Muscle of leg (tissue), 11 donors: ENCODE results near the gene ZDHHC20. TPM values are rescaled to one million over a fixed set of nuclear protein-coding genes. Genes with fewer than 3 reads are reported as not detected.
"Not testable (repeated sequence)": the region's sequence is repeated elsewhere in the genome, so short reads cannot be mapped to it uniquely, and the experiment has no call there.

Source experiments
- DNase-seq: peaks from one replicate; pipeline ENCODE4 v3.0.0; 2013
- H3K27ac ChIP-seq: one replicate; pipeline ENCODE4 v1.5.1; 2013; ENCODE audit warnings: mild to moderate bottlenecking, low read length, control low read depth
- H3K27me3 ChIP-seq: one replicate; pipeline ENCODE4 v1.6.1; 2013; ENCODE audit warnings: low read length; ENCODE audit not compliant: control insufficient read depth, insufficient read depth
- H3K36me3 ChIP-seq: one replicate; pipeline ENCODE4 v1.6.1; 2013; ENCODE audit warnings: low read length; ENCODE audit not compliant: control insufficient read depth, insufficient read depth
- H3K4me1 ChIP-seq: one replicate; pipeline ENCODE4 v1.6.1; 2013; ENCODE audit warnings: low read length; ENCODE audit not compliant: control insufficient read depth, insufficient read depth
- H3K4me3 ChIP-seq: one replicate; pipeline ENCODE4 v1.5.1; 2013; ENCODE audit warnings: low read length, control low read depth
- H3K9me3 ChIP-seq: replicated peaks from 2 replicates; pipeline ENCODE4 v1.6.1; 2013; ENCODE audit warnings: low read depth, low read length; ENCODE audit not compliant: control insufficient read depth
- WGBS: methylation state at CpG from one replicate; pipeline ENCODE4 v1.1.5; 2013; ENCODE audit warnings: missing lambda C conversion rate; ENCODE audit not compliant: insufficient coverage; 5-methylcytosine and 5-hydroxymethylcytosine counted together
- polyA plus RNA-seq, 8 donors: library from polyadenylated mRNA; unstranded; fragments of 120-200 nt; gene quantifications; one replicate each; pipeline versions ENCODE4 v1.2.1 to v1.2.3, GENCODE V29; 2013; ENCODE audit warnings: inconsistent platforms in 1 of 8, low replicate concordance in 1 of 8; ENCODE audit not compliant: insufficient read length in 8 of 8, insufficient read depth in 1 of 8
- total RNA-seq: library from RNA; stranded (reverse); fragments of 120-200 nt; gene quantifications from one replicate; pipeline ENCODE4 v1.2.4, GENCODE V29; 2013

ZDHHC20 gene
- total and polyA plus RNA-seq, 9 donors, result 29.2 to 61.6 (median 37.2) TPM

DNA sequence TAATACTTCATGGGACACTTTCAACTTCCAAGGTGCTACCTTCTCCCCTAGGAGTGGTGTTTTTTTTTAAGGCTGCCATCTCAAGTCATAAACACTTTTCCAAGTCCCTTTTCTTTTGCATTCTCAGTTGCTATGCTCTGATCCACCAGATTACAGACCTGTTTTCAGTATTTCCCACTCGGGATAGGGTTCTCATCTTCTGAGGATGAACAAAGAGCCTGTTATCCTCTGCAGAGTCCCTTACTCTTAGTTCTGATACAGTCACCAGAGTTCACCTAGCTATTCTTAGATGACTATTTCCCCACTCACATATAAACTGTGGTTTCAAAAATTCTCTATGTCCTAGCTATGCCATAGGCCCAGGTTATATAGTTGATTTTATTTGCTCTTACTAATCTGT is 15.9 kb downstream of the ZDHHC20 start:
- no peaks in the 10 kb centered on the region for H3K4me1 ChIP-seq
- H3K4me3 ChIP-seq, result no peak overlapping the region
- no peak for DNase-seq
- H3K36me3 ChIP-seq, result no peaks in the 10 kb centered on the region
- WGBS, result 100% methylated on average over 1 of the region's 1 CpG
- H3K27me3 ChIP-seq, result no peaks in the 10 kb centered on the region
- H3K27ac ChIP-seq, result no peak overlapping the region
- peaks cover 10% of the 10 kb centered on the region for H3K9me3 ChIP-seq

DNA sequence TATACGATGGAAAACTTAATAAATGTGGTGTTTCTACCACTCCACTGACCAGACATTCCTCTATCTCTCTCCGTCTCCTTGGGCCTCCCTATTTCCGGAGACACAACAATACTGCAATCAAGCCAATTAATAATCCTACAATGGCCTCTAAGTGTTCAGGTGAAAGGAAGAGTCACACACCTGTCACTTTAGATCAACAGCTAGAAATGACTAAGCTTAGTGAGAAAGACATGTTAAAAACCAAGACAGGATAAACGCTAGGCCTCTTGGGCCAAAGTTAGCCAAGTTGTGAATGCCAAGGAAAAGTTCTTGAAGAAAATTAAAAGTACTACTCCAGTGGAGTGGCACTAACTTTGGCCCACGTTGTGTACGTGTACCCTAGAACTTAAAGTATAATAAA is 22.5 kb downstream of the ZDHHC20 start:
- no peak for DNase-seq
- Histone ChIP-seq H3K4me3 (no peak overlapping the region), H3K27me3 (no peaks in the 10 kb centered on the region), H3K9me3 (peaks cover 22% of the 10 kb centered on the region), H3K27ac (no peak overlapping the region), H3K4me1 (no peaks in the 10 kb centered on the region), H3K36me3 (peaks cover 3% of the 10 kb centered on the region)
- WGBS, result 100% methylated on average over 1 of the region's 6 CpGs

DNA sequence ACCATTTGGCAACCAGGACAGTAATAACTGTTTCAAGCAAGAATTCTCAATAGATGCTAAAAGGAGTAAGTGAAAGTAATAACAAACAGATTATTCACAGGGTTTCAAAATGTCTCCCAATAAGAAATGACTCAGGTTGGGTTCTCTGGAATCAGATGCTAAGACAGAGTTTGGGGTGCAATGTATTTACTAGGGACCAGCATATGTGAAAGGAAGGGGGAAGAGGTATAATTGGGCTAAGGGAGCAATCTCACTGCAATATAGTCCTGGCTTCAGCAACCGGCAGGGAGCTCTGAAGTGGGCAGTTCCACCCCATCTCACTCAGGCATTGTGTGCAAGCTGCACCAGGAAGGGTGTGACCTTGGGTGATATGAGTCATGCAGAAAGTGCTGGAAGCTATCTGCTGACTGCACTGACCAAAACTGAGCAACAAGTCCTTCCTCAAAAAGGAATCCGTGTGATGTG is 23.4 kb downstream of the ZDHHC20 start:
- DNase-seq, result peak; percentile 39
- no CpG with 5 or more reads among the region's 2 CpGs for WGBS
- no peak overlapping the region for H3K27ac ChIP-seq

DNA sequence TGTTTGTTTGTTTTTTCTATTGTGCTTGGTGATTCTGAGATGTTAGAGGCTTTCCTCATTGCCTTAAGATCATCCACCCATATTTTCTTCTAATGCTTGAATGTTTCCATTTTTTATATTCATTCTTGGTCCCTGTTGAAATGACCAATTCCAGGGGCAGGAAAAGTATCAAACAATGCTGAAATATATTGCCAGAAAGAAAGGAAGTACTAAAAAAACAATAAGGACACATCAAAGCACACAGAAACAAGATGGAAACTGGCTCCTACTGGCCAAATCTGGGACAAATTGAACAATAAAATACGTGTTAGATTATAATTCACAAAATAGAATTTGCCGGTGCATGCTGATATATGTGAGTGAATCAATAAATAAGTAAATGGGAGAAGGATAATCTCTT is 23.9 kb downstream of the ZDHHC20 start:
- no peaks in the 10 kb centered on the region for H3K4me1 ChIP-seq
- no peak overlapping the region for H3K27ac ChIP-seq
- no peak for DNase-seq

More for the DNA sequence above, 23.4 kb downstream of the ZDHHC20 start:
- Histone ChIP-seq H3K4me3 (no peak overlapping the region), H3K9me3 (peaks cover 23% of the 10 kb centered on the region), H3K36me3 (peaks cover 3% of the 10 kb centered on the region), H3K27me3 (no peaks in the 10 kb centered on the region), H3K4me1 (no peaks in the 10 kb centered on the region)

DNA sequence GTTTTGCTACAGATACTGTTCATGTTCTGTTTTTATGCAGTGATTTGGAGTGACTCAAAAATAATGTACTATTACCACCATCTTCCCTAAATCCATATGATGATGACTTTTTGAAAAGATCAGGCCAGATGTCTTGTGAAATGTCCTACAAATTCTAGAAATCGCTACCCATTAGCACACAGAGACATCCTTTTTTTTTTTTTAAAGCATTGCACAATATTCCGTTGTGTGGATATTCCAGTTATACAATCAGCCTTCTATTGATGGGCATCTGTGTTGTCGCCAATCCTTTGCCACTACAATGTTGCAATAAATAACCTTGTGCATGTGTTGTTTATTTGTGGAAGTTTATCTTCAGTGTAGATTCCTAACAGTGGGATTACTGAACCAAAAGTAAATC is 24.5 kb downstream of the ZDHHC20 start:
- no peak overlapping the region for H3K4me3 ChIP-seq
- H3K9me3 ChIP-seq, result peaks cover 34% of the 10 kb centered on the region
- WGBS, result no CpG with 5 or more reads among the region's 3 CpGs
- H3K36me3 ChIP-seq, result peaks cover 3% of the 10 kb centered on the region
- H3K27me3 ChIP-seq, result no peaks in the 10 kb centered on the region
- H3K4me1 ChIP-seq, result no peaks in the 10 kb centered on the region
- H3K27ac ChIP-seq, result no peak overlapping the region
- DNase-seq, result no peak

More for the DNA sequence above, 23.9 kb downstream of the ZDHHC20 start:
- Histone ChIP-seq H3K4me3 (no peak overlapping the region), H3K9me3 (peaks cover 28% of the 10 kb centered on the region), H3K27me3 (no peaks in the 10 kb centered on the region), H3K36me3 (peaks cover 3% of the 10 kb centered on the region)
- WGBS, result no CpG with 5 or more reads among the region's 2 CpGs

DNA sequence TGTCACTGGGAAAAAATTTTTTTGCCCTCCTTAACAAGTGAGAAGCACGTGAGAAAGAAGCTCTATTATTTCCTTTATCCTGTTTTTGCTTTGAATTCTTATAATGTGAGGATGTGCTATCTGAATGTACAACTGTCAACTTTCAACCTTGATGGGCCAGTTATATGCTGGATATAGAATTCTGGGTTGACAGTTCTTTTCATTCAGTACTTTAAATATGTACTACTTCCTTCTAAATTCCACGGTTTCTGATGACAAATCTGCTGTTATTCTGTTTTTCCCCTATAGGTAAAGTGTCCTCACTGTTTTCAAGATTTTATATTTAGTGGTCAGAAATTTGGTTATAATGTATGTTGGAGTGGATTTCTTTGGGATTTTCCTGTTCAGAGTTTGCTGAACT is 29.9 kb downstream of the ZDHHC20 start:
- Histone ChIP-seq H3K36me3 (no peaks in the 10 kb centered on the region), H3K4me3 (no peak overlapping the region), H3K27me3 (no peaks in the 10 kb centered on the region), H3K27ac (no peak overlapping the region), H3K9me3 (peaks cover 20% of the 10 kb centered on the region), H3K4me1 (no peaks in the 10 kb centered on the region)
- WGBS, result no CpG with 5 or more reads among the region's 2 CpGs
- no peak for DNase-seq

DNA sequence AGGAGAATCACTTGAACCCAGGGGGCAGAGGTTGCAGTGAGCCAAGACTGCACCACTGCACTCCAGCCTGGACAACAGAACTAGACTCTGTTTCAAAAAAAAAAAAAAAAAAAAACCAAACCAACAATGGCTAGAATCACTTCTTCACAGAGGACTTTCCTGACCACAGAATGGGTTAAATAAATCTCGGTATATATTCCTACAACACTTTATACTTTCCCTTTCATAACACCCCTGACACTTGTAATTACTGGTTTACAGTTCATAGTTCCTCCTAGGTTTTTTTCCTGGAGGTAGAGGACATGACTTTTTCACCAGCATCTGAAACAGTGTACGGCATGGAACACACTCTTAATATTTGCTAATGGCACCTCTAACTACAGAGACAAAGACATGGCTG is 31.4 kb downstream of the ZDHHC20 start:
- WGBS, result no CpG with 5 or more reads among the region's 2 CpGs
- Histone ChIP-seq H3K4me3 (no peak overlapping the region), H3K27me3 (no peaks in the 10 kb centered on the region), H3K9me3 (peaks cover 20% of the 10 kb centered on the region), H3K4me1 (no peaks in the 10 kb centered on the region), H3K36me3 (no peaks in the 10 kb centered on the region), H3K27ac (no peak overlapping the region)
- DNase-seq, result no peak

DNA sequence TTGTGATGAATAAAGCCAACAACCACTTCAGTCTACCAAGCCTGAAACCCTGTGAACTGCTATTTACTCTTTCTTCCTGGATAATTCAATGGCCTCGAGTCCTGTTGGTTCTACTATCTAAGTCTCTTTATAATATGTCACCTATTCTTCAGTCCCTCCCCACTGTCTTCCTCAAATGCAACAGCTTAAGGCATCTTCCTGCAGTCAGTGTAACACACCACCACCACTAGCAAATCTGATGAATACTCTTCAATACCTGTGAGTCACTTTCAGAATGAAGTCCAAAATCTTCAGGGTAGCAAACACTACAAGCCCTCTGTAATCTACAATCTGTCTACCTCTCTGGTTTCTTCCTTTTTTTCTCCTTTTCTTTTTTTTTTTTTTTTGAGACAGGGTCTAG is 32.9 kb downstream of the ZDHHC20 start:
- H3K4me3 ChIP-seq, result no peak overlapping the region
- WGBS, result 100% methylated on average over 1 of the region's 1 CpG
- H3K9me3 ChIP-seq, result peaks cover 20% of the 10 kb centered on the region
- H3K36me3 ChIP-seq, result no peaks in the 10 kb centered on the region
- DNase-seq, result no peak
- no peak overlapping the region for H3K27ac ChIP-seq
- no peaks in the 10 kb centered on the region for H3K27me3 ChIP-seq
- no peaks in the 10 kb centered on the region for H3K4me1 ChIP-seq

DNA sequence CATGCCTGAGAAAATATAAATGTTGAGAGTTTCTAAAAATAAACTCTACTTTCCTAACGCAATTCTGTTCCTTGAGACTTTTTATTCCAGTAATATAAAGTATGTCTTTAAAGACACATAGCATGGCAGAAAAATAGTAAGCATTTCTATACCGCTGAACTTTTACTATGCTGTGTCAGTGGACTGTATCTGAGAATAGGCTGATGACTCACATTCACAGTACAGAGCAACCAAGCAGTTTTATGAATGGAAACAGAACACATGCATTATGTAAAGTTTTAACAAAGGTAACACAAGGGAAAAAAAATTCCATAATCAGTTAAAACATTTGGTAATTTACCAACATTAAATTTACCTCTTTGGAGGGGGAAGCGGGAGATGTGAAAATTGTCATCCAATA is 38.4 kb downstream of the ZDHHC20 start:
- H3K4me3 ChIP-seq, result no peak overlapping the region
- H3K36me3 ChIP-seq, result peaks cover 6% of the 10 kb centered on the region
- H3K9me3 ChIP-seq, result no peaks in the 10 kb centered on the region
- H3K27me3 ChIP-seq, result no peaks in the 10 kb centered on the region
- no CpG with 5 or more reads among the region's 3 CpGs for WGBS
- no peaks in the 10 kb centered on the region for H3K4me1 ChIP-seq
- DNase-seq, result no peak
- no peak overlapping the region for H3K27ac ChIP-seq

DNA sequence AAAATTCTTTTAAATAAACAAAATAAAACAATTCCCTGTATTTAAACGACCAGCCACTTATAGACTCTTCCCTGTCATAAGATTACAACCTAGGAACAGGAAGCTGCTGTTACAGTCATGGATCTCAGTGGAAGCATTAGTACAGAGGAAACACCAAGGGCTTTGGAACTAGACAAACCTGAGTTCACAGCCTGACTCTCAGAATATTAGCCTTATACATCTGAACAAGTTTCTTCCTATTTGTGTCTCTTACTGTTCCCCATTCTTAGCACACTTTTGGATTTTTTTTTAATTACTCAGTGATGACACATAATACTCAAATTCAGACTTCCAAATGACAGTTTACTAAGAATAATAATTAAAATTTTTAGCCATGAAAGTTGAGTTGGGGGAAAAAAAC is 46.1 kb downstream of the ZDHHC20 start:
- no peak overlapping the region for H3K4me3 ChIP-seq
- H3K36me3 ChIP-seq, result peaks cover 30% of the 10 kb centered on the region
- no peaks in the 10 kb centered on the region for H3K27me3 ChIP-seq
- no CpG with 5 or more reads among the region's 1 CpG for WGBS
- no peaks in the 10 kb centered on the region for H3K9me3 ChIP-seq
- H3K27ac ChIP-seq, result no peak overlapping the region
- H3K4me1 ChIP-seq, result no peaks in the 10 kb centered on the region
- no peak for DNase-seq

DNA sequence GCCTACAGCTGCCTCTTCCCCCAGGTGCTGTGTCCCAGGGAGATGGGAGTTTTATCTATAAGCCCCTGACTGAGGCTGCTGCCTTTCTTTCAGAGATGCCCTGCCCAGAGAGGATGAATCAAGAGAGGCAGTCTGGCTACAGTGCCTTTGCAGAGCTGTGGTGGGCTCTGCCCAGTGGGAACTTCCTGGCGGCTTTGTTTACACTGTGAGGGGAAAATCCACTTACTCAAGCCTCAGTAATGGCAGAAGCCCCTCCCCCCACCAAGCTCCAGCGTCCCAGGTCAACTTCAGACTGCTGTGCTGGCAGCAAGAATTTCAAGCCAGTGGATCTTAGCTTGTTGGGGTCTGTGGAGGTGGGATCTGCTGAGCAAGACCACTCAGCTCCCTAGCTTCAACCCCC is 48.6 kb downstream of the ZDHHC20 start:
- not testable (repeated sequence) for DNase-seq, H3K9me3 ChIP-seq, H3K4me1 ChIP-seq, H3K4me3 ChIP-seq, H3K27ac ChIP-seq, H3K27me3 ChIP-seq
- WGBS, result no CpG with 5 or more reads among the region's 2 CpGs
- peaks cover 24% of the 10 kb centered on the region for H3K36me3 ChIP-seq
